Natural killer cell (primary cell): ENCODE data around the gene MARVELD1. TPM values are rescaled to one million over a fixed set of nuclear protein-coding genes. Genes with fewer than 3 reads are reported as not detected.
A peak's percentile ranks its signal among the peaks of the same experiment; 100 is the strongest.

Experiments used
- ATAC-seq, 3 donors: fragments of 150-1000 bp in 2 of 3; fragments of 200-7000 bp in 1 of 3; cut with Tn5 transposase; 1 replicate in 1 of 3; 2 replicates in 2 of 3; pipeline ENCODE4 v1.10.0; 2021; ENCODE audit warnings: mild to moderate bottlenecking in 2 of 3, moderate library complexity in 2 of 3
- DNase-seq, 2 donors: peaks; one replicate each; pipeline versions ENCODE4 v3.0.0 to v3.0.0-alpha.2; 2013 to 2021; ENCODE audit warnings: mixed read lengths in 1 of 2
- H3K27ac ChIP-seq: one replicate; pipeline ENCODE4 v1.5.1; 2013; ENCODE audit warnings: mild to moderate bottlenecking, low read length
- H3K27me3 ChIP-seq: one replicate; pipeline ENCODE4 v1.6.1; 2013; ENCODE audit warnings: low read length; ENCODE audit not compliant: control insufficient read depth, insufficient read depth
- H3K36me3 ChIP-seq: one replicate; pipeline ENCODE4 v1.6.1; 2013; ENCODE audit warnings: low read length; ENCODE audit not compliant: control insufficient read depth, insufficient read depth
- H3K4me1 ChIP-seq: one replicate; pipeline ENCODE4 v1.6.1; 2013; ENCODE audit warnings: low read length; ENCODE audit not compliant: control insufficient read depth, insufficient read depth
- H3K4me3 ChIP-seq: one replicate; pipeline ENCODE4 v1.5.1; 2013; ENCODE audit warnings: low read length
- H3K9me3 ChIP-seq: one replicate; pipeline ENCODE4 v1.6.1; 2013; ENCODE audit warnings: low read length; ENCODE audit not compliant: control insufficient read depth, insufficient read depth
- H3K27ac Mint-ChIP-seq, 2 donors: one replicate each; pipeline ENCODE4 v1.8.0; 2022; ENCODE audit warnings: mild to moderate bottlenecking in 2 of 2, mixed read lengths in 2 of 2, moderate library complexity in 1 of 2
- H3K27me3 Mint-ChIP-seq, 2 donors: one replicate each; pipeline ENCODE4 v1.8.0; 2022; ENCODE audit warnings: low read depth in 2 of 2, mixed read lengths in 2 of 2
- H3K36me3 Mint-ChIP-seq: one replicate; pipeline ENCODE4 v1.8.0; 2022; ENCODE audit warnings: mixed read lengths
- H3K4me1 Mint-ChIP-seq, 2 donors: one replicate each; pipeline ENCODE4 v1.8.0; 2022; ENCODE audit warnings: mixed read lengths in 2 of 2
- H3K4me3 Mint-ChIP-seq: one replicate; pipeline ENCODE4 v1.8.0; 2022; ENCODE audit warnings: mild to moderate bottlenecking, moderate library complexity, mixed read lengths
- H3K9me3 Mint-ChIP-seq, 2 donors: one replicate each; pipeline ENCODE4 v1.8.0; 2022; ENCODE audit warnings: mixed read lengths in 2 of 2
- CTCF ChIP-seq: fragments of 200-600 bp; IDR thresholded peaks from one replicate; pipeline ENCODE4 v1.8.0; 2022; ENCODE audit warnings: antibody characterized with exemption
- WGBS: methylation state at CpG from one replicate; pipeline ENCODE4 v1.1.7; 2013; ENCODE audit warnings: missing lambda C conversion rate; ENCODE audit not compliant: insufficient coverage; 5-methylcytosine and 5-hydroxymethylcytosine counted together
- intact Hi-C: fragments of 100-400 bp; cut with micrococcal nuclease; formaldehyde crosslinking; loops from one replicate; pipeline ENCODE4 v1.14.2; 2022
- total RNA-seq, 4 donors: library from RNA; stranded (reverse); fragments of 120-200 nt in 1 of 4; gene quantifications; one replicate each; pipeline versions ENCODE4 v1.2.3 to v1.2.4, GENCODE V29; 2013 to 2022

Gene MARVELD1
- total RNA-seq, 3 donors from 2014 or later (not counting 1 experiment from before 2014, with no cell fraction given): 0.40 to 0.84 (median 0.40) TPM

- H3K36me3 ChIP-seq: peaks cover 23% of the 10 kb centered on the region
- Mint-ChIP-seq H3K4me1 (peaks cover 55 to 69% of the 10 kb centered on the region in 2 donors), H3K27ac (peak overlapping the region; percentile 96 to 98), H3K36me3 (peaks cover 7% of the 10 kb centered on the region), H3K9me3 (no peaks in the 10 kb centered on the region), H3K27me3 (no peaks in the 10 kb centered on the region), H3K4me3 (peak overlapping the region; percentile 96)
- no peak for TF ChIP-seq CTCF
- no peak for ATAC-seq
- WGBS: 97% methylated on average over 3 of the region's 4 CpGs
- no peaks in the 10 kb centered on the region for H3K9me3 ChIP-seq
- H3K27ac ChIP-seq: no peak overlapping the region
- DNase-seq: no peak
- H3K27me3 ChIP-seq: no peaks in the 10 kb centered on the region
- intact Hi-C loops: no loop called here
- peaks cover 24% of the 10 kb centered on the region for H3K4me1 ChIP-seq
- H3K4me3 ChIP-seq: no peak overlapping the region
Measured at GRCh38 chr10:97738616-97739015, 25.1 kb downstream of the MARVELD1 start.

GRCh38 chr10:97740613-97741012 is 27.1 kb downstream of the MARVELD1 start:
- WGBS: 83% methylated on average over 1 of the region's 2 CpGs
- H3K27me3 ChIP-seq: no peaks in the 10 kb centered on the region
- H3K9me3 ChIP-seq: no peaks in the 10 kb centered on the region
- H3K27ac Mint-ChIP-seq: peak overlapping the region; percentile 3 to 49
- no peak for ATAC-seq
- H3K4me1 Mint-ChIP-seq: peaks cover 57 to 80% of the 10 kb centered on the region in 2 donors
- no peaks in the 10 kb centered on the region for H3K27me3 Mint-ChIP-seq
- peaks cover 24% of the 10 kb centered on the region for H3K4me1 ChIP-seq
- H3K36me3 ChIP-seq: peaks cover 40% of the 10 kb centered on the region
- no peak overlapping the region for H3K4me3 ChIP-seq
- H3K36me3 Mint-ChIP-seq: peaks cover 12% of the 10 kb centered on the region
- no peak overlapping the region for H3K4me3 Mint-ChIP-seq
- DNase-seq: no peak
- intact Hi-C loops: no loop called here
- TF ChIP-seq CTCF: no peak
- no peaks in the 10 kb centered on the region for H3K9me3 Mint-ChIP-seq
- no peak overlapping the region for H3K27ac ChIP-seq

- Mint-ChIP-seq H3K4me1 (peaks cover 34 to 57% of the 10 kb centered on the region in 2 donors), H3K27ac (peak overlapping the region in 1 of 2 donors; percentile 70)
Measured at GRCh38 chr10:97743169-97743943, 29.8 kb downstream of the MARVELD1 start.

More at GRCh38 chr10:97743169-97743943, 29.8 kb downstream of the MARVELD1 start:
- Histone ChIP-seq H3K4me1 (peaks cover 7% of the 10 kb centered on the region), H3K27me3 (no peaks in the 10 kb centered on the region), H3K36me3 (peaks cover 58% of the 10 kb centered on the region), H3K9me3 (no peaks in the 10 kb centered on the region), H3K4me3 (no peak overlapping the region), H3K27ac (no peak overlapping the region)
- H3K9me3 Mint-ChIP-seq: no peaks in the 10 kb centered on the region
- TF ChIP-seq CTCF: no peak
- 95% methylated on average over 10 of the region's 10 CpGs for WGBS
- intact Hi-C loops: no loop called here
- H3K27me3 Mint-ChIP-seq: no peaks in the 10 kb centered on the region
- peaks cover 14% of the 10 kb centered on the region for H3K36me3 Mint-ChIP-seq
- no peak overlapping the region for H3K4me3 Mint-ChIP-seq
- ATAC-seq (peak in 1 of 3 donors; percentile 24), DNase-seq (no peak)
